Stimulated activated CD4-positive, alpha-beta T cell treated with anti-CD3 and anti-CD28 coated beads, Interleukin-15, amount 100 ng/mL, for 48 hours (primary cell): ENCODE results near the gene MED6.

Experiments used
- DNase-seq, 2 donors: peaks; one replicate each; pipeline ENCODE4 v3.0.0-alpha.2; 2020; ENCODE audit warnings: low read depth in 2 of 2

MED6 gene

DNA sequence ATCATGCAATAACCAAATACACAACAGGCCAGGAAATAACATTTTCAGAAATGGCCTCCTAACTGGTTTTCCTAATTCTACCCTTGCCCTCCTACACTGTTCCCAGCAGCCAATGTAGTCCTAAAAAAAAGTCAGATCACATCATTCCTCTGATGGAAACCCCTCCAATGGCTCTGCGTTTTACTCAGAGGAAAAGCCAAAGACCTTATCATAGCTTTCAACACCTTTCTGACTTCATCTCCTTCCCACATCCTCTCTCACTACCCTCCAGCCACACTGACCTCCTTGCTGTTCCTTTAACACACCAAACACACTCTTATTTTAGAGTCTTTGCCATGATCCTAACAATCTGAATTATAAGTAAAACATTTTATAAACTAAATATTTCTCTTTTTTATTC lies 1.1 kb downstream of the MED6 start:
- no peak for DNase-seq

DNA sequence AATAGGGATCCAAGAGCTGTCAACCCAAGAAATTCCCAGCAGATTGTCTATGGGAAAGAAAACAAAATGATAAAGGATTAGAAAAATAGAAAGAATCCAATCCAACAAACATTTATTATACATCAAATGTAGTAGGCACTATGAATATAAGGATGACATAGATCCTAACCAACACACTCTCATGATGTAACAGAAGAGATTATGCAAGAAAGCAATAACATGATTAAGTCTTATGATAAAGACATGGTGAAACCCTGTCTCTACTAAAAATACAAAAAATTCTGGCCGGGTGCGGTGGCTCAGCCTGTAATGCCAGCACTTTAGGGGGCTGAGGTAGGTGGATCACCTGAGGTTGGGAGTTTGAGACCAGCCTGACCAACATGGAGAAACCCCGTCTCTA lies 2.7 kb downstream of the MED6 start:
- no peak for DNase-seq

DNA sequence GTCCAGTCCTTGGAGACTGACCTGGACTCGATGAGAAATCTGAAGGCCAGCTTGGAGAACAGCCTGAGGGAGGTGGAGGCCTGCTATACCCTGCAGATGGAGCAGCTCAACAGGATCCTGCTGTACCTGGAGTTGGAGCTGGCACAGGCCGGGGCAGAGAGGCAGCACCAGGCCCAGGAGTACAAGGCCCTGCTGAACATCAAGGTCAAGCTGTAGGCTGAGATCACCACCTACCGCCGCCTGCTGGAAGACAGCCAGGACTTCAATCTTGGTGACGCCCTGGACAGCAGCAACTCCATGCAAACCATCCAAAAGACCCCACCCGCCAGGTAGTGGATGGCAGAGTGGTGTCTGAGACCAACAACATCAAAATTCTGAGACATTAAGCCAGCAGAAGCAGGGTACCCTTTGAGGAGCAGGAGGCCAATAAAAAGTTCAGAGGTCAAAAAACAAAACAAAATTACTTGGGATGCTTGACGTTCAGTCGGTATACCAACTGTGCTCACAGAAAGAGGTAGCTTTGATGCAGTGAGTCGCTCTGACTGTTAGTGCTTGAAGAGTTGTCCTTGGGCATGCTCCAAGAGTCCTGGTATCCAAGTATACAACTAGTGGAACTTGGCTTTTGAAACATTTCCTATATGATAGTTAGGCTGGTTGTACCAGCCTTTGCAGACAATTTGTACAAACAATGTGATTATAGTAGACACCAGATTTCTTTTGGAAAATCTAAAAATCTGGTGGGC lies 4.8 kb downstream of the MED6 start:
- no peak for DNase-seq

DNA sequence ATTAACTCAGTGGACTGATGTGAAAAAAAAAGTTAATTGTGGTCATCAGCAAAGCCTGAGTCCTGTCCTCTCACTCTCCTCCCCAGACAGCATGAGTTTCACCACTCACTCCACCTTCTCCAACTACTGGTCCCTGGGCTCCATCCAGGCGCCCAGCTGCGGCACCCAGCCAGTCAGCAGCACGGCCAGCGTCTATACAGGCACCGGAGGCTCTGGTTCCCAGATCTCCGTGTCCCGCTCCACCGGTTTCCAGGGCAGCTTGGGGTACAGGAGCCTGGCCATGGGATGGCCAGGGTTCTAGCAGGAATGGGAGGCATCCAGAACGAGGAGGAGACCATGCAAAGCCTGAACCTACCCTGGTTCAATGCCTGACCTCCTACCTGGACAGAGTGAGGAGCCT lies 6.0 kb downstream of the MED6 start:
- no peak for DNase-seq

DNA sequence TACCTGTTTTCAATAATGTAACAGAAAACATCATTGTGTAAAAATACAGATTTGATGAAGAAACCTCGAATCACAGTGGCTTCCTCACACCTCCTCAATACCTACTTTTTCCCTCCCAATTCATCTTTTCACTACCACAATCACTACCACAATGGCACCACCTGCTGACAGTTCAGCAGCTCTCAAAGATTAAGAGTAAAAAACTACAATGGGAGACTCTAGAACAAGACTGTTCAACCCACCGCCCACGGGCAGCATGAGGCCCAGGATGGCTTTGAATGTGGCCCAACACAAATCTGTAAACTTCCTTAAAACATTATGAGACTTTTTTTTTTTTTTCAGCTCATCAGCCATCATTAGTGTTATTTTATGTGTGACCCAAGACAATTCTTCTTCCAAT lies 15.2 kb downstream of the MED6 start:
- no peak for DNase-seq

DNA sequence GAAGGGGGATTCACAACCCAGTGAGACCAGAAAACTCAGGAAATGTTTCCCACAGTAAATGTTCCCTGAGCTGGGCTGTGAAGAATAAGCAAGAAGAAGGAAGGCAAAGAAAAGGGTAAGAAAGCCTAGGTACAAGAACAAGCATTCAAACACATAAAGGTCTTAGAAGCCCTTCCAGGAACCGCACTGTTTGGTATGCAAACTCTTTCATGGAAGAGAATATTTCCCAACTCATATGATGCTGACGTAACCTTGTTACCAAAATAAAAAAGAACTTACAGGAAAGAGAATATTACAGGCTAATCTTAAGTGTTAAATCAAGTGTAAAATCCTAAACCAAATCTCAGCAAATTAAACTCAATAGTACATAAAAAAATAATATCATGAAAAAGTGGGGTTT lies 23.6 kb downstream of the MED6 start:
- no peak for DNase-seq

DNA sequence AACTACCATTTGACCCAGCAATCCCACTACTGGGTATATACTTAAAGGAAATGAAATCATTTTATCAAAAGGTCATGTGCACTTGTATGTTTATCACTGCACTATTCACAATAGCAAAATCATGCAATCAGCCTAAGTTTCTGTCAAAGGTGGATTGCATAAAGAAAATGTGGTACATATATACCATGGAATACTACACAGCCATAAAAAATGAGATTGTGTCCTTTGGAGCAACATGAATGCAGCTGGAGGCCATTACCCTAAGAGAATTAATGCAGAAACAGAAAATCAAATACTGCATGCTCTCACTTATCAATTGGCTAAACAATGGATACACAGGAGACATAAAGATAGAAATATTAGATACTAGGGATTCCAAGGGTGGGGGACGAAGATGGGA lies 27.4 kb downstream of the MED6 start:
- no peak for DNase-seq

DNA sequence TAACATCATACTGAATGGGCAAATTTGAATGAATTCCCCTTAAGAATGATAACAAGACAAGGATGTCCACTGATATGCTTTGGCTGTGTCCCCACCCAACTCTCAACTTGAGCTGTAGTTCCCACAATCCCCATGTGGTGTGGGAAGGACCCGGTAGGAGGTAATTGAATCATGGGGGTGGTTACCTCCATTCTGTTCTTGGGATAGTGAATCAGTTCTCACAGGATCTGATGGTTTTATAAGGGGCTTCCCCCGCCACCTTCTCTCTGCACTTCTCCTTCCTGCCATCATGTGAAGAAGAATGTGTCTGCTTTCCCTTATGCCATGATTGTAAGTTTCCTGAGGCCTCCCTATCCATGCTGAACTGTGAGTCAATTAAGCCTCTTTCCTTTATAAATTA lies 29.3 kb downstream of the MED6 start:
- DNase-seq: no peak

DNA sequence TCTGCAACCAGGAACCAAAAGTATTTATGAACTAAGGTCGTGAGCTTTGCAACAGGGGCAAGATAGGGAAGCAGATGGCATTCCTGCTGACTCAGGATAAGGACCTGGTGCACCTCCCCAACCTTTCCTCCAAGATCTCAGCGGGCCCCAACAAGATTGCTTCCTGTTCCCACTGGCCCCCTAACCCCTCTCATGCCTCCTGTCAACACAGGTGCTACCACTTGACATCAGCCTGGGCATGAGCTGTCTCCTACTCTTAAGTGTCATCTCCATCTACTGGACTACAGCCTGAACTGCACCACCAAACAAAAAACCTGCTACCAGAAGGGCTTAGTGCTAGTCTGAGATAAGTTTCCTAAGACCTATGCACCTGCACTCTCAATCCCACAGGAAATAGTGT lies 32.7 kb downstream of the MED6 start:
- DNase-seq: no peak

DNA sequence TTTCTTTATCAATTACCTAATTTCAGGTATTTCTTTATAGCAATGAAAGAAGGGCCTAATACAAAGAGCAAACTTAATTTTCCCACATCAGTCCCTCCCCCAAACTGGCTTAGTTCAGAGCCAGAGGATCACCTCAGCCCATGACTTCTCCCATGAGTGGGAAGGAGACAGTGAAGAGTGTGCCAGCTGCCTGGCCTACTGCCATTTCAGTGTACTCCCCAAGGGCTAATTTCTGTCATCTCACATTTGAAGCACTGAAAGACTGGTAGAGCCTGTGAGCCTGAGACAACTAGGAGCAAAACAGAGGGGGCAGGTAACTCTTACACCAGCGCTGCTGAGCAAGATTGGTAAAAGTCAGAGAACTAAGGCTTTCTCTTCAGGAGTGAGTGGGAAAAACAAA lies 36.6 kb downstream of the MED6 start:
- no peak for DNase-seq

DNA sequence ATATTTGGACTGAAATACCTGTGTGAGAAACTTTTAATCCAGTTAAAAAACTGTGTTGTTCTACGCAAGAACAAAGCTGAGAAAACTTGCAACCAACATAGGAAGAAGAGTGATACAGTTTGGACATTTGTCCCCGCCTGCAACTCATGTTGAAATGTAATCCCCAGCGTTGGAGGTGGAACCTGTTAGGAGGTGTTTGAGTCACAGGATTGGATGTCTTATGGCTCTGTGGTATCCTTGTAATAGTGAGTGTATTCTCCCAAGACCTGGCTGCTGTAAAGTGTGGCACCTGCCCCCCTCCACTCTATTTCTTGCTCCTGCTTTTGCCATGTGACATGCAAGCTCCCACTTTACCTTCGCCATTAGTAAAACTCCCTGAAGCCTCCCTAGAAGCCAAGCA lies 37.0 kb downstream of the MED6 start:
- no peak for DNase-seq

DNA sequence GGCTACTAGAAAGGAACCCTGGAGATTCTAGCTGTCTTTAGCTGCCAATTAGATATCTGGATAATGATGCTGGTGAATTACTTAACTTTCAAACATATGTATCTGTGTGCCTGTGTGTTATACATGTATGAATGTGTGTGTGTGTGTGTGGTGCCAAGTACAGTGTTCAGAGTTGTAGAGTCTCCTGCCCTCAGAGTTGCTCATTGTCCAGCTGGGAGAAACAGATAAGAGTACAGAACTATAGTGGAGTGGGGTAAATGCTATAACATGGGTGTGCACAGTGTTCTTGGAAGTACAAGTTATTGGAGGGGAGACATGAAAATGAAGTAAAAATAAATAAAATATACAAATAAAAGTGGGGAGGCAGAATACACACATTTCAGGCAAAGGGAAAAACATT lies 42.1 kb downstream of the MED6 start:
- no peak for DNase-seq

DNA sequence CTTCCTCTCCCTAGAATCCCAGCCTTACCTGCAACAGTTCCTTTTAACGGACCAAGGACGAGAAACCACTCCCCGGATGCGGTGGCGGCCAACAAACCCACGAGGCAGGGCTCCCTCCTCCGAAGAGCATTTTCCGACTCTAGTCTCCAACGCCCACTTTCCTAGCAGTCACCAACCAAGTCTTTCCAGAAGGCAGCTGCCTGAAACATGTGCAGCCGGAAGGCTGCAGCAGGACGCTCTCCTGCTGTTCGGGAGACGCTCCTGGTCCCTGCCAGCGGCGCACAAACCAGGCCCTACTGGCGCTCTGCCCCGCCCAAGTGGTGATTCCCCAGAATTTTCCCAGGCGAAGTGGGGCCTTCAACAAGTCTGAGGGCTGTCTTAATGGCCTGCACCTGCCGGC lies 44.6 kb downstream of the MED6 start:
- no peak for DNase-seq

DNA sequence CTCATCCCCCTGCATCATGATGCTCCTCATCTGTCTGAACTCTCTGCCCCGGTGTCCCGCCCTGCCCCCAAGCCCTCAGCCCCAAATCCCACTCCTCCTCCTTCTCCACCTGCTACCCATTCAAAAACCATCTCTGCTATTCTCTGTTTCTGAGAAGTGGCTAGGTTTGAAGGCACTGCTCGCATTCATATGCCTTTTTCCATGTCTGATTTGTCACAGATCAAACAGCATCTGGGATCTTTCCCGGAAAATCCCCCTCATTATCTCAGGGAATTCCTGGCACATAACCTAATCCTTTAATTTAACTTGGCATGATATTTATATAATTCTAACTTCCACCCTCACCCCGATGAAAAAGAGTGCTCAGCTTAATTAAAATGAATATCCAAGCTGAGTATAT lies 62.4 kb downstream of the MED6 start:
- no peak for DNase-seq

DNA sequence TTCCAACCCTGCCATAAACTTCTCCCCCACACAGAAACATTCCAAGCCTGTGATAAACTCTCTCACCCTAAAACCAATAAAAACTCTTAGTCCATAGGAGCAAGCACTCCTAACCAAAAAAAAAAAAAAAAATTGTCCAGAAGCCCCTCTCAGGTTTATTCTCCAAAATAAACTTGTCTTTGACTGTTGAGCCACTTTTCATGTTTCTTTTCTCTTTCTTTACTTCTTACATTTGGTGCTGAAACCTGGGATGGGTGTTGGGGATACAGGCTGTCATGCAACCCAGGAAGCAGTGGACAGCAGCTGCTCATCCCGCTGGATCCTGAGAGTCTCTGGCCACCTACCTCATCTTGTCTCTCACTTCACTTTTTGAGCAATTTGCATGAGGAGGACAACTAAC lies 63.6 kb downstream of the MED6 start:
- DNase-seq: no peak

DNA sequence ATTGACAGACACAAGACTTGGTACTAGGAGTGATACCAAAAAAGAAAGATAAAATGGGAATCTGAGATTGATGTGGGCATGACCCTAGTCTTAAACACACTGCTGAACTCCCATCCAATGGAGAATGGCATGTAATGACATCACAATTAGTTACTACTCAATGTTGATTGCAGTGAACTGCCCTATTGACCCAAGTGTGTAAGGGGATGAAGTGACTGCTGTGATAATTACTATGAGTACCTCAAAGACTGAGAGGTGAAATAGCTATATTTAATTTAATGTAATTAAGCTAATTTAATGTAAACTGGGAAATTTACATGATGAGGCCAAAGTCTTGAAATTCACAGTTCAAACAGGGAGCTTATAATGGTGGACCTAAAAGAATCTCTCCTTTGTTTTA lies 65.6 kb downstream of the MED6 start, which contains the start of gene ADAM20:
Gene ADAM20, minus strand, starts transcription at position 101 of the 400 bp plus-strand sequence. CDS start 10,247 bp downstream, outside the sequence.
- DNase-seq: no peak
